ENCODE measurements around the gene BLOC1S5.
A peak's percentile ranks its signal among the peaks of the same experiment; 100 is the strongest.

BLOC1S5 gene

GRCh38 chr6:7975764-7976146 lies 88.4 kb downstream of the BLOC1S5 start:
- DNase-seq (ENCODE audit: low spot score): no peak
- H3K27ac ChIP-seq (ENCODE audit: poor library complexity, severe bottlenecking): no peak overlapping the region
- no peaks in the 10 kb centered on the region for H3K4me1 ChIP-seq (ENCODE audit: insufficient read depth, poor library complexity, severe bottlenecking)
- TF ChIP-seq CTCF (IDR thresholded peaks at IDR 0.05; ENCODE audit: poor library complexity, severe bottlenecking): no peak
- no peak for ATAC-seq (ENCODE audit: low read depth)
- H3K27me3 ChIP-seq (ENCODE audit: insufficient read depth, poor library complexity, severe bottlenecking): no peaks in the 10 kb centered on the region
- H3K9me3 ChIP-seq (ENCODE audit: severe bottlenecking): no peaks in the 10 kb centered on the region
- H3K36me3 ChIP-seq (ENCODE audit: low read depth): no peaks in the 10 kb centered on the region
- H3K4me3 ChIP-seq (ENCODE audit: severe bottlenecking): no peak overlapping the region

DNA sequence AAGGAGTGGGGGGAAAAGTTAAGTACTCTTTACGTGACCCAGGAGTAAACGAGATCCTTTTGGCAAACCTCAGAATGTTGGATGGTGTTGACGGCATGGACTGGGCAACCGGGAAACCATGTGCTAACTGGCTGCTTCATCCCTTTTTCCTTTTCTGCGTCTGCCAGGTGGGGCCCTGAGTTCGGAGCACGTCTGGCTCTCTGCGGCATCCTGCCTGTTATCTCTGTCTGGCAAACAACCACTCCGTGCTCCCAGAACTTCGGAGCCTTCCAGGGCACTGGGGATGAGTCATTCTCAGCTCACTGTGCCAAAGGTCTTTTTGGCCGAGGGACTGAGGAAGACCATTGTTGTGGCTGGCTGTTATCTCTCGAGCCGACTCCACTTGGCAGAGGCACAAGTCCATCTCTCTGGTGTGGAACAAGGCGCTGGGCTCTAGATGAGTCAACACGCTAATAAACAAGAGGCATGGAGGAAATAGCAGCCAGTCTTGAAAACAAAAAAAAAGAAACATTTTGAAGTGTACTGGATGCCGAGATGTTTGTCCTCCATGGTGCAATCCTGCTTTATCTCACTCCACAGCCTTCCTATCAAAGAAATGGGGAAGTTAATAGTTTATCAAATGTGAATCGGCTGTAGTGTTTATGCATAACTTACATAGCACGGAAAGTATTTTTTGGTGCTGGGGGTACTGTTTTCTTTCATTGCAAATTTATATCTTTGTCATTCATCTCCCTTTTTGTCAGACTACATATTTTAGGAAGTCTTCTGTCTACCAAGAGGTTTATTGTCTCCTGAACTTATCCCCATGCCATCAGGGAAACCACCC lies 89.0 kb downstream of the BLOC1S5 start:
- Histone ChIP-seq H3K4me3 (ENCODE audit: severe bottlenecking) (no peak overlapping the region), H3K27me3 (ENCODE audit: insufficient read depth, poor library complexity, severe bottlenecking) (no peaks in the 10 kb centered on the region), H3K36me3 (ENCODE audit: low read depth) (no peaks in the 10 kb centered on the region), H3K27ac (ENCODE audit: poor library complexity, severe bottlenecking) (no peak overlapping the region), H3K4me1 (ENCODE audit: insufficient read depth, poor library complexity, severe bottlenecking) (no peaks in the 10 kb centered on the region), H3K9me3 (ENCODE audit: severe bottlenecking) (peaks cover 5% of the 10 kb centered on the region)
- TF ChIP-seq CTCF (IDR thresholded peaks at IDR 0.05; ENCODE audit: poor library complexity, severe bottlenecking): no peak
- DNase-seq (ENCODE audit: low spot score): peak; percentile 89
- ATAC-seq (ENCODE audit: low read depth): peak; percentile 96

DNA sequence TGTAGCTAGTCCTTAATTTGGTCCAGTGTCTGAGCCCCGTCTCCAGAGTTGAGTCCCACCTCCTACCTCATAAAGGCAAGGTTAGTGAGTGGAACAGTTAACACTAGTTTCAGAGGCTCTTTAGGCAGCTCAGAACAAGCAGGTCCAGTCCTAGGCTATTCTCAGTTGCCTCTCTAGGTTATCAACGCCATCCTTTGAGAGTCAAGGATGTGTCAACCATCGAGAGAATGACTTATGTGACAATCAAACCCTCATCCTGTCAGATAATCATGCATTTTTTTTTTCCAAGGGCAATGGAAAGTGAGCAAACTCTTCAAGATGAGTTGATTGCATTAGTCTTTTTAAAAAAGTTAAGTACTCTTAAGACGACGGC lies 89.6 kb downstream of the BLOC1S5 start:
- H3K9me3 ChIP-seq (ENCODE audit: severe bottlenecking): peaks cover 7% of the 10 kb centered on the region
- no peak for TF ChIP-seq CTCF (IDR thresholded peaks at IDR 0.05; ENCODE audit: poor library complexity, severe bottlenecking)
- H3K4me3 ChIP-seq (ENCODE audit: severe bottlenecking): no peak overlapping the region
- DNase-seq (ENCODE audit: low spot score): no peak
- no peak for ATAC-seq (ENCODE audit: low read depth)
- no peaks in the 10 kb centered on the region for H3K36me3 ChIP-seq (ENCODE audit: low read depth)
- H3K27ac ChIP-seq (ENCODE audit: poor library complexity, severe bottlenecking): no peak overlapping the region
- H3K4me1 ChIP-seq (ENCODE audit: insufficient read depth, poor library complexity, severe bottlenecking): no peaks in the 10 kb centered on the region
- no peaks in the 10 kb centered on the region for H3K27me3 ChIP-seq (ENCODE audit: insufficient read depth, poor library complexity, severe bottlenecking)

DNA sequence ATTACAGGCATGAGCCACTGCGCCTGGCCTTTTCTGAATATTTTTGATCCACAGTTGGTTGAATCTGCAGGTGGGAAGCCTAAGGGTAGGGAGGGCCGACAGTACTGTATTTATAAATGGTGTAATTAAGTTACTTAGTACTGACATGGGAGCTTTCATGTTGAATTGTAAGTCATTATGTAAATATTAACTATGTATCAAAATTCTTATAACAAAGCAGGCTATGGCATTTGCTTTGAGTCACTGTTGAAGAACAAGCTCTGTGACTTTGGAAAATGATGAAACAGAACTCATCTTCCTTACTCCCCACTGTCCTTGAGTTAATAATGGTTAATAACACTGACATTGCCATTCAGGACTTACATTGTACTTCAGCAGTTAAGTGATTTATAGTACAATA lies 90.6 kb downstream of the BLOC1S5 start:
- Histone ChIP-seq H3K4me1 (ENCODE audit: insufficient read depth, poor library complexity, severe bottlenecking) (no peaks in the 10 kb centered on the region), H3K27me3 (ENCODE audit: insufficient read depth, poor library complexity, severe bottlenecking) (no peaks in the 10 kb centered on the region), H3K9me3 (ENCODE audit: severe bottlenecking) (peaks cover 7% of the 10 kb centered on the region), H3K4me3 (ENCODE audit: severe bottlenecking) (no peak overlapping the region), H3K27ac (ENCODE audit: poor library complexity, severe bottlenecking) (no peak overlapping the region), H3K36me3 (ENCODE audit: low read depth) (no peaks in the 10 kb centered on the region)
- TF ChIP-seq CTCF (IDR thresholded peaks at IDR 0.05; ENCODE audit: poor library complexity, severe bottlenecking): no peak
- DNase-seq (ENCODE audit: low spot score) (no peak), ATAC-seq (ENCODE audit: low read depth) (no peak)

DNA sequence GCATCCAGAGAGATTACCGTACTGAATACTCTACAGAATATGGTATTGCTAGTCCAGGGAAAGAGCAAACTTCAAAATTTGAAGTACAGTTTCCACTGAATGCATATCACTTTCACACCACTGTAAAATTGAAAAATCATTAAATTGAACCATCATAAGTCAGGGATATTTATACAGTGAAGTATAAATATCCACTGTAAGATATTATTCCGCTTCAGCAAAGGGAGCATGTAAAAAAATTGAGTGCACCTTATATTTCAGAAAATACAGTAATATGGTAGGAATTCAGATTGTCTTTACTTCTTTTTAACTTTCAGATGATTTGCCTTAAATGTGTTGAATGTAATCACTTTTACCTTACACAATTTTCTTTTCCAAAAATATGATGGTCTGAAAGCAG lies 92.7 kb downstream of the BLOC1S5 start:
- no peak for ATAC-seq (ENCODE audit: low read depth)
- no peak for TF ChIP-seq CTCF (IDR thresholded peaks at IDR 0.05; ENCODE audit: poor library complexity, severe bottlenecking)
- Histone ChIP-seq H3K4me1 (ENCODE audit: insufficient read depth, poor library complexity, severe bottlenecking) (no peaks in the 10 kb centered on the region), H3K9me3 (ENCODE audit: severe bottlenecking) (peaks cover 7% of the 10 kb centered on the region), H3K36me3 (ENCODE audit: low read depth) (no peaks in the 10 kb centered on the region), H3K27ac (ENCODE audit: poor library complexity, severe bottlenecking) (no peak overlapping the region), H3K27me3 (ENCODE audit: insufficient read depth, poor library complexity, severe bottlenecking) (no peaks in the 10 kb centered on the region), H3K4me3 (ENCODE audit: severe bottlenecking) (no peak overlapping the region)
- no peak for DNase-seq (ENCODE audit: low spot score)
